B cell (primary cell): ENCODE measurements around the gene HAP1. TPM values are rescaled to one million over a fixed set of nuclear protein-coding genes. Genes with fewer than 3 reads are reported as not detected.

ENCODE experiments used
- ATAC-seq: fragments of 200-7000 bp; cut with Tn5 transposase; one replicate; pipeline ENCODE4 v1.10.0; 2021; ENCODE audit warnings: low read depth, mild to moderate bottlenecking, moderate number of reproducible peaks, moderate library complexity
- CTCF ChIA-PET: fragments of 350-600 bp; sonication (Branson Sonifier 250); formaldehyde crosslinking; loops from one replicate; lab custom pipeline; 2021; ENCODE audit warnings: antibody characterized with exemption, inconsistent platforms; lab: Charles Lee
- POLR2A ChIA-PET: fragments of 350-600 bp; sonication (Branson Sonifier 250); formaldehyde crosslinking; loops from one replicate; lab custom pipeline; 2021; ENCODE audit warnings: antibody characterized with exemption; lab: Charles Lee
- DNase-seq: peaks from one replicate; pipeline ENCODE4 v3.0.0; 2013
- H2AFZ ChIP-seq: 2 replicates; pipeline ENCODE4 v1.6.1; 2012; ENCODE audit warnings: mild to moderate bottlenecking, low read depth, low read length; ENCODE audit not compliant: insufficient read depth, poor library complexity, severe bottlenecking
- H3K27ac ChIP-seq, 2 donors: 1 replicate in 1 of 2; 2 replicates in 1 of 2; pipeline ENCODE4 v1.5.1; 2012 to 2013; ENCODE audit warnings: low read length in 2 of 2, mild to moderate bottlenecking in 2 of 2, moderate library complexity in 1 of 2
- H3K27me3 ChIP-seq, 4 experiments: fragments of 200-600 bp in 1 of 4; sonication (generic) in 1 of 4; replicated peaks in 1 of 4; 1 replicate in 2 of 4; 2 replicates in 2 of 4; pipeline versions ENCODE4 v1.6.1 to v1.7.0; 2013 to 2016; ENCODE audit warnings: low read length in 3 of 4, mild to moderate bottlenecking in 2 of 4, mixed read lengths in 1 of 4, moderate library complexity in 1 of 4; ENCODE audit not compliant: insufficient read depth in 4 of 4, control insufficient read depth in 3 of 4; ENCODE audit errors: control extremely low read depth in 1 of 4
- H3K36me3 ChIP-seq, 2 experiments: replicated peaks in 1 of 2; 1 replicate in 1 of 2; 2 replicates in 1 of 2; pipeline versions ENCODE4 v1.6.1 to v1.7.1; 2013; ENCODE audit warnings: low read length in 1 of 2; ENCODE audit not compliant: insufficient read depth in 2 of 2, control insufficient read depth in 1 of 2; ENCODE audit errors: control extremely low read depth in 1 of 2, extremely low read depth in 1 of 2
- H3K4me1 ChIP-seq, 2 donors: fragments of 200-600 bp in 1 of 2; sonication (generic) in 1 of 2; 1 replicate in 1 of 2; 2 replicates in 1 of 2; pipeline versions ENCODE4 v1.5.1 to v1.6.1; 2013 to 2017; ENCODE audit warnings: low read length in 2 of 2; ENCODE audit not compliant: control insufficient read depth in 2 of 2, insufficient read depth in 2 of 2
- H3K4me2 ChIP-seq: replicated peaks from 2 replicates; pipeline ENCODE3; 2012; ENCODE audit warnings: mild to moderate bottlenecking, low read depth, low read length; ENCODE audit not compliant: poor library complexity, severe bottlenecking
- H3K4me3 ChIP-seq, 5 experiments: fragments of 200-600 bp in 1 of 5; sonication (generic) in 1 of 5; 1 replicate in 3 of 5; 2 replicates in 2 of 5; pipeline versions ENCODE4 v1.5.1 to v1.7.0; 2011 to 2016; ENCODE audit warnings: low read length in 4 of 5, mild to moderate bottlenecking in 4 of 5, low read depth in 2 of 5, control low read depth in 1 of 5, moderate library complexity in 1 of 5; ENCODE audit not compliant: insufficient read depth in 1 of 5; ENCODE audit errors: control extremely low read depth in 1 of 5, extremely low read depth in 1 of 5
- H3K79me2 ChIP-seq: fragments of 200-600 bp; sonication (generic); one replicate; pipeline ENCODE4 v1.6.0; 2016; ENCODE audit warnings: low read length; ENCODE audit not compliant: control insufficient read depth, insufficient read depth
- H3K9ac ChIP-seq: fragments of 200-600 bp; sonication (generic); 2 replicates; pipeline ENCODE4 v1.6.1; 2017; ENCODE audit warnings: mild to moderate bottlenecking, low read length, moderate library complexity
- H3K9me3 ChIP-seq, 3 donors: one replicate each; pipeline versions ENCODE4 v1.6.1 to v1.7.1; 2013; ENCODE audit warnings: low read length in 2 of 3; ENCODE audit not compliant: control insufficient read depth in 2 of 3, insufficient read depth in 1 of 3; ENCODE audit errors: control extremely low read depth in 1 of 3
- H4K20me1 ChIP-seq: 2 replicates; pipeline ENCODE4 v1.6.0; 2012; ENCODE audit warnings: mild to moderate bottlenecking, low read length; ENCODE audit not compliant: insufficient read depth, control insufficient read depth, poor library complexity, severe bottlenecking
- H3K27ac Mint-ChIP-seq: one replicate; pipeline ENCODE4 v1.8.0; 2021; ENCODE audit warnings: mixed read lengths
- H3K27me3 Mint-ChIP-seq: one replicate; pipeline ENCODE4 v1.8.0; 2021; ENCODE audit warnings: mixed read lengths
- H3K4me1 Mint-ChIP-seq: one replicate; pipeline ENCODE4 v1.8.0; 2021; ENCODE audit warnings: mixed read lengths
- H3K4me3 Mint-ChIP-seq: one replicate; pipeline ENCODE4 v1.8.0; 2021; ENCODE audit warnings: mixed read lengths
- H3K9me3 Mint-ChIP-seq: one replicate; pipeline ENCODE4 v1.8.0; 2022; ENCODE audit warnings: mixed read lengths; ENCODE audit not compliant: insufficient read depth
- EZH2 ChIP-seq: IDR thresholded peaks from 2 replicates; pipeline ENCODE4 v1.6.1; 2012; ENCODE audit warnings: borderline replicate concordance, low read depth, mild to moderate bottlenecking, moderate library complexity, low read length; ENCODE audit not compliant: insufficient read depth, poor library complexity, severe bottlenecking
- WGBS: methylation state at CpG from one replicate; pipeline ENCODE4 v1.1.5; 2013; ENCODE audit warnings: missing lambda C conversion rate; ENCODE audit not compliant: insufficient coverage; 5-methylcytosine and 5-hydroxymethylcytosine counted together
- intact Hi-C: fragments of 100-400 bp; cut with micrococcal nuclease; formaldehyde crosslinking; loops from one replicate; pipeline ENCODE4 v1.10.0; 2022
- polyA plus RNA-seq: library from polyadenylated mRNA; depleted of rRNA; stranded (reverse); fragments of >200 nt; gene quantifications from 2 replicates; pipeline ENCODE4 v1.2.3, GENCODE V29; 2012
- total RNA-seq, 2 donors: library from RNA; stranded (reverse); fragments of 120-200 nt in 1 of 2; gene quantifications; 1 replicate in 1 of 2; 2 replicates in 1 of 2; pipeline versions ENCODE4 v1.2.3 to v1.2.4, GENCODE V29; 2013 to 2022
- TF ChIP-seq, protein P1 (sequence below): fragments of 200-600 bp; IDR thresholded peaks from one replicate; pipeline ENCODE4 v1.8.0; 2022; ENCODE audit warnings: antibody characterized with exemption, mild to moderate bottlenecking

Gene HAP1
- total and polyA plus RNA-seq, 2 donors (not counting 1 experiment from before 2014, with no cell fraction given): 0.03 to 0.37 TPM

DNA sequence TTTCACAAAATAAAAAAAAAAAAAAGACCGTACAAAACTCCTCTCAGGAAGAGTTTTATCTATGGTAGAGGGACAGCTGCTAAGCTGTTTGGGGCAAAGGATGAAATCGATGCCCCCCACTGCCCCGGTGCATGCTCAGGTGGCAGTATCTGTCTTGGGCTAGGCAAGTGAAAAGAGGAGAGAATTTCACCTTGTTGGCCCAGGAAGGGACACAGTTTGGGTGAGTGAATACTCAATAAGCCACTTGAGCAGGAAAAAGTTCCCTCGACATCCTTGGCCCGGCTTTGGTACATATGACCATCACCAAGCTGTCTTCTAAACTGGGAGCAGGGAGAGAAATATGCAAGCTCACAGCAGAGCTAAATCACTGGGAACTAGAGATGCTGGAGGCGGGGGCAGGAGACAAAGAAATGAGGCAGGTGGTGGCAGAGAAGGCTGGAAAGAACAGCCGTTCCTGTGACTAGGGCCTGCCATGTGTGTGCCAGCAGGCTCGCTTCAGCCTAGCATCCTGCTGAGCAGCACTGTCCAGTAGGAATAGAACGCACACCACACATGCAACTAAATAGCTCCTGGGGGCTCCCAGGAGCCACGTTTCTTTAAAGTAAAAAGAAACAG is 53.9 kb downstream of the HAP1 start:
- Histone ChIP-seq H3K9ac (no peak overlapping the region), H3K4me3 (no peak overlapping the region), H3K9me3 (peaks cover 0 to 12% (median 3%) of the 10 kb centered on the region in 3 donors), H3K27ac (no peak overlapping the region), H3K4me1 (peaks cover 37 to 41% of the 10 kb centered on the region in 2 donors), H4K20me1 (no peaks in the 10 kb centered on the region), H3K79me2 (peaks cover 7% of the 10 kb centered on the region), H2AFZ (no peak overlapping the region), H3K27me3 (no peaks in the 10 kb centered on the region), H3K4me2 (no peak overlapping the region), H3K36me3 (no peaks in the 10 kb centered on the region)
- peaks cover 34% of the 10 kb centered on the region for H3K4me1 Mint-ChIP-seq
- TF ChIP-seq EZH2: no peak
- TF ChIP-seq, protein P1, sequence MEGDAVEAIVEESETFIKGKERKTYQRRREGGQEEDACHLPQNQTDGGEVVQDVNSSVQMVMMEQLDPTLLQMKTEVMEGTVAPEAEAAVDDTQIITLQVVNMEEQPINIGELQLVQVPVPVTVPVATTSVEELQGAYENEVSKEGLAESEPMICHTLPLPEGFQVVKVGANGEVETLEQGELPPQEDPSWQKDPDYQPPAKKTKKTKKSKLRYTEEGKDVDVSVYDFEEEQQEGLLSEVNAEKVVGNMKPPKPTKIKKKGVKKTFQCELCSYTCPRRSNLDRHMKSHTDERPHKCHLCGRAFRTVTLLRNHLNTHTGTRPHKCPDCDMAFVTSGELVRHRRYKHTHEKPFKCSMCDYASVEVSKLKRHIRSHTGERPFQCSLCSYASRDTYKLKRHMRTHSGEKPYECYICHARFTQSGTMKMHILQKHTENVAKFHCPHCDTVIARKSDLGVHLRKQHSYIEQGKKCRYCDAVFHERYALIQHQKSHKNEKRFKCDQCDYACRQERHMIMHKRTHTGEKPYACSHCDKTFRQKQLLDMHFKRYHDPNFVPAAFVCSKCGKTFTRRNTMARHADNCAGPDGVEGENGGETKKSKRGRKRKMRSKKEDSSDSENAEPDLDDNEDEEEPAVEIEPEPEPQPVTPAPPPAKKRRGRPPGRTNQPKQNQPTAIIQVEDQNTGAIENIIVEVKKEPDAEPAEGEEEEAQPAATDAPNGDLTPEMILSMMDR: no peak
- H3K27ac Mint-ChIP-seq: peak overlapping the region; percentile 65
- no peak for DNase-seq
- ChIA-PET POLR2A (interaction anchor here (1.1 to 6.7 kb wide), 2 partner anchors 9 to 16 kb away, joined by 3 to 122 read pairs; partner anchors contain the start of gene EIF1), CTCF (interaction anchor here (1.7 to 6.8 kb wide), 3 partner anchors 10 to 17 kb away, joined by 9 to 107 read pairs (median 17); partner anchors contain the start of gene EIF1)
- H3K27me3 Mint-ChIP-seq: no peaks in the 10 kb centered on the region
- no peaks in the 10 kb centered on the region for H3K9me3 Mint-ChIP-seq
- intact Hi-C loops: no loop called here
- WGBS: 92% methylated on average over 7 of the region's 10 CpGs
- ATAC-seq: no peak
- no peak overlapping the region for H3K4me3 Mint-ChIP-seq
